ENCODE data around the gene SLC15A1. TPM values are rescaled to one million over a fixed set of nuclear protein-coding genes. Genes with fewer than 3 reads are reported as not detected.
A peak's percentile ranks its signal among the peaks of the same experiment; 100 is the strongest.

SLC15A1 gene
- total RNA-seq, 1 donor from 2014 or later, result not detected

DNA sequence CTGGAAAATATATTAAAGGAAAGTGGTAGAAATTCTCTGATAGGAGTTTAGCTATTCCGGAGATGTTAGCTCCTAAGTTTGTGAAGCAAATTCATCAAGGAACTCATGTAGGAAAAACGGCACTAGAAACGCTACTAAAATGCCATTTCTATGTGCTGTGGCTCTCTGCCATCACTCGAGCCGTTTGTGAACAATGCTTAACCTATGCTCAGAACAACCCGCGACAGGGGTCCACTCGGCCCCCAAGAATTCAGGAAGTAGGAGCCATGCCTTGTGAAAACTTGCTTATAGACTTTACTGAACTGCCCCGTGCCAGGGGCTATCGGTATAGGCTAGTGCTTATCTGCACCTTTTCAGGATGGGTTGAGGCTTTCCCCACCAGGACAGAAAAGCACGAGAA, 14.2 kb upstream of the SLC15A1 start:
- TF ChIP-seq, protein P1, sequence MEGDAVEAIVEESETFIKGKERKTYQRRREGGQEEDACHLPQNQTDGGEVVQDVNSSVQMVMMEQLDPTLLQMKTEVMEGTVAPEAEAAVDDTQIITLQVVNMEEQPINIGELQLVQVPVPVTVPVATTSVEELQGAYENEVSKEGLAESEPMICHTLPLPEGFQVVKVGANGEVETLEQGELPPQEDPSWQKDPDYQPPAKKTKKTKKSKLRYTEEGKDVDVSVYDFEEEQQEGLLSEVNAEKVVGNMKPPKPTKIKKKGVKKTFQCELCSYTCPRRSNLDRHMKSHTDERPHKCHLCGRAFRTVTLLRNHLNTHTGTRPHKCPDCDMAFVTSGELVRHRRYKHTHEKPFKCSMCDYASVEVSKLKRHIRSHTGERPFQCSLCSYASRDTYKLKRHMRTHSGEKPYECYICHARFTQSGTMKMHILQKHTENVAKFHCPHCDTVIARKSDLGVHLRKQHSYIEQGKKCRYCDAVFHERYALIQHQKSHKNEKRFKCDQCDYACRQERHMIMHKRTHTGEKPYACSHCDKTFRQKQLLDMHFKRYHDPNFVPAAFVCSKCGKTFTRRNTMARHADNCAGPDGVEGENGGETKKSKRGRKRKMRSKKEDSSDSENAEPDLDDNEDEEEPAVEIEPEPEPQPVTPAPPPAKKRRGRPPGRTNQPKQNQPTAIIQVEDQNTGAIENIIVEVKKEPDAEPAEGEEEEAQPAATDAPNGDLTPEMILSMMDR (IDR thresholded peaks at IDR 0.05; ENCODE audit: insufficient read depth, low read length, severe bottlenecking), result no peak
- no peaks in the 10 kb centered on the region for H3K27me3 ChIP-seq (ENCODE audit: control insufficient read depth, insufficient read depth, low read length)
- H3K4me3 ChIP-seq (ENCODE audit: low read depth, low read length), result no peak overlapping the region
- H3K36me3 ChIP-seq (ENCODE audit: control insufficient read depth, insufficient read depth, low read length), result no peaks in the 10 kb centered on the region
- FAIRE-seq (no peak), DNase-seq (ENCODE audit: low read depth) (no peak)

DNA sequence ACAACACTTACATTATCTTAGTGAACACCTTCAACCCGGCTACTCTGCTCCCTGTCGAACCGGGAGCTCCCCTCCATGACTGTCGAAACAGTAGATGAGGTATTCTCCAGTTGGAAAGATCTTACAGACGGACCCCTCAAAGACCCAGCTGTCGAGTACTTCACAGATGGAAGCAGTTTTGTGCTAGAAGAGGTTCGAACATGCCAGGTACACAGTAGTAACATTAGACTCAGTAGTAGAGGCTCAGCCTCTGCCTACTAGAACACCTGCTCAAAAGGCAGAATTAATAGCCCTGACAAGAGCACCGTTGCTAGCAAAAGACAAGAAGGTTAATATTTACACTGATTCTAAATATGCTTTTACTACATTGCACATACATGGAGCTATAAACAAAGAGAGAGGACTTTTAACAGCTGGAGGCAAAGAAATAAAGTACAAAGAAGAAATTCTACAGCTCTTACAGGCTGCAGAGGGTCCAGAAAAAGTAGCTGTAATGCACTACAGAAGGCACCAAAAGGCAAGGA, 13.6 kb upstream of the SLC15A1 start:
- no peak for DNase-seq (ENCODE audit: low read depth)
- Histone ChIP-seq H3K4me3 (ENCODE audit: low read depth, low read length) (no peak overlapping the region), H3K27me3 (ENCODE audit: control insufficient read depth, insufficient read depth, low read length) (no peaks in the 10 kb centered on the region), H3K36me3 (ENCODE audit: control insufficient read depth, insufficient read depth, low read length) (no peaks in the 10 kb centered on the region)
- TF ChIP-seq, protein P1 (IDR thresholded peaks at IDR 0.05; ENCODE audit: insufficient read depth, low read length, severe bottlenecking), result no peak
- FAIRE-seq, result no peak

DNA sequence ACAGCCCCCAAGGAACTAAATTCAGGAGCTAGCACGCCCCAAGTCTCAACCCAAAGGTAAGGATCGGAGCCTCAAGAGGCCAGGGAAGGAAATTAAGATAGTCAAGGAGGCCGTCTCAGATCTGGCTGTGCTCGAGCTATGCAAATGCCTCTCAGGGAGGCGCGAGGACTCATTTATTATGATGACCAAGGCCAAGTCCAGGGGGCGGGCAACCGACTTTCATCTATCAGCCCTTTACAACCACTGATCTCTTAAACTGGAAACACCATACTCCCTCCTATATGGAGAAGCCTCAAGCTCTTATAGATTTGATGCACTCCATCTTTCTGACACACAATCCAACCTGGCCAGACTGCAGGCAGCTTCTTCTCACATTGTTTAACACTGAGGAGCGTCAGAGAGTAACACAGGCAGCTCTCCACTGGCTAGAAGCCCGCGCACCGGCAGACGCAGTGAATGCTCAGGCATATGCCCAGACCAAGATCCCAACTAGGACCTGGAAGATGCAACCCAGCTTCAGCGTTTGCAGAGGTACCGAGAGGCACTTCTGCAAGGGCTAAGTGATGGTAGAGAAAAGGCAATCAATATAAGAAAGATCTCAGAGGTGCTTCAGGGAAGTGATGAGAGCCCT, 9.6 kb upstream of the SLC15A1 start:
- Histone ChIP-seq H3K27me3 (ENCODE audit: control insufficient read depth, insufficient read depth, low read length) (no peaks in the 10 kb centered on the region), H3K4me3 (ENCODE audit: low read depth, low read length) (peak overlapping the region; percentile 15), H3K36me3 (ENCODE audit: control insufficient read depth, insufficient read depth, low read length) (no peaks in the 10 kb centered on the region)
- DNase-seq (ENCODE audit: low read depth) (no peak), FAIRE-seq (no peak)
- TF ChIP-seq, protein P1 (IDR thresholded peaks at IDR 0.05; ENCODE audit: insufficient read depth, low read length, severe bottlenecking), result no peak

DNA sequence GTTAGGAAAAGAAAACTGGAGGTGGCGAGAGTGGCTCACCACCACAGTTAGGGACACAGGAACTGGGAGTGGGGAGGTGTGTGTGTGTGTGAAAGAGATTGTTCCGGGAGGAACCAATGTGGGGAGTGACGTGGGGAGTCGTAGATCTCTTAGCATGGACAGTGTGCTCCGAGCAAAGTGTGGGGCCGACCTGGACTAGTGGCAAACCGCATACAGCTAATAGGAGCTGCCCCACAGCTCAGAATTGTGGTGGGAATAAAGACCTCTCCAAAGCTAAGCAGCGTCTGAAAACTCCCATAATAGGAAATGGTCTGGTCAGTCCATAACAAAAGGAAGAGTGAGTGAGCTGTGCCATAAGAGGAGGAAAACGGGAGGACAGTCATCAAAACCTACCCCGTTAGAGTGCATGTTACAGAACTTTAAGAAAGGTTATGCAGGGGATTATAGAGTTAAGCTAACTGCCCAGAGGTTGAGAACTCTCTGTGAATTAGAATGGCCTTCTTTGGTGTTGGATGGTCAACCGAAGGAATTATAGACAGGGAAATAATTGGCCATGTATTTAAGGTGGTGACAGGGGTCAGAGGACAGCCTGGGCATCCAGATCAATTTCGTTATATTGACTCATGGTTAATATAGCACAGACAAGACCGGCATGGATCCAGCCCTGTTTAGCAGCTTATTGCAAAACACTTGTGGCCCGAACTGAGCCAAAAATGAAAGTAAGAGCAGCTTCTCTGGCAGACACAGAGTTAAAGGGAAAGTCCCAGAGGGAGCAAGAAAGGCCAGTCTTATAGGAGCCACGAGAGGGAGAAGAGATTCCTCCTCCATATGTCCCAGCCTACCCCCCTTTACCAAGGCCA, 8.9 kb upstream of the SLC15A1 start:
- Histone ChIP-seq H3K36me3 (ENCODE audit: control insufficient read depth, insufficient read depth, low read length) (no peaks in the 10 kb centered on the region), H3K27me3 (ENCODE audit: control insufficient read depth, insufficient read depth, low read length) (no peaks in the 10 kb centered on the region), H3K4me3 (ENCODE audit: low read depth, low read length) (peak overlapping the region; percentile 15)
- FAIRE-seq (peak; percentile 28), DNase-seq (ENCODE audit: low read depth) (peak; percentile 71)
- TF ChIP-seq, protein P1 (IDR thresholded peaks at IDR 0.05; ENCODE audit: insufficient read depth, low read length, severe bottlenecking), result peak; percentile 2

DNA sequence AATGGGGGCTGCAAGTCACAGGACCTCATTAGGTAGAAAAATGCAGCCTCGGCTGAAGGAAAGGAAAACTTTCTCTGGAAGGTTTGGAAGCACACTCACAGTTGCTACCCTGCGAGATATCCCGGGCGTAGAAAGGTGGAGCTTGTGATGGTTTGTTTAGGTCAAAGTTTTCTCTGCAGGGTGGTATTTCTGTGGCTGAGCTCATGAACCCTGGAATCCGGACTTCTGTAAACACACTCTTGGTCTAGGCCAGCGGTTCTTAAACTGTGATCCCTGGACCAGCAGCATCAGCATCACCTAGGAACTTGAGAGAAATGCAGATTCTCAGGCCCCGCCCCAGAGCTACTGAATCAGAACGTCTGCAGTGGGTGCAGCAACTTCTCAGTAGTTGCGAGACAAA, 3.3 kb upstream of the SLC15A1 start:
- Histone ChIP-seq H3K27me3 (ENCODE audit: control insufficient read depth, insufficient read depth, low read length) (peaks cover 13% of the 10 kb centered on the region), H3K36me3 (ENCODE audit: control insufficient read depth, insufficient read depth, low read length) (no peaks in the 10 kb centered on the region), H3K4me3 (ENCODE audit: low read depth, low read length) (no peak overlapping the region)
- DNase-seq (ENCODE audit: low read depth) (no peak), FAIRE-seq (no peak)
- TF ChIP-seq, protein P1 (IDR thresholded peaks at IDR 0.05; ENCODE audit: insufficient read depth, low read length, severe bottlenecking), result no peak

All from bronchial epithelial cell (primary cell).